Muscle layer of colon (tissue), 2 donors: ENCODE measurements around the gene SYNE2.

ENCODE experiments used
- H3K27ac ChIP-seq: one replicate; pipeline ENCODE4 v1.7.0; 2013; ENCODE audit warnings: low read depth, mild to moderate bottlenecking, low read length, moderate library complexity
- H3K27me3 ChIP-seq, 2 donors: one replicate each; pipeline ENCODE4 v1.7.0; 2013; ENCODE audit warnings: low read length in 2 of 2, mild to moderate bottlenecking in 2 of 2; ENCODE audit not compliant: insufficient read depth in 2 of 2, control insufficient read depth in 1 of 2
- H3K36me3 ChIP-seq: one replicate; pipeline ENCODE4 v1.7.0; 2013; ENCODE audit warnings: mild to moderate bottlenecking, low read length; ENCODE audit not compliant: insufficient read depth
- H3K4me1 ChIP-seq: one replicate; pipeline ENCODE4 v1.7.0; 2013; ENCODE audit warnings: mild to moderate bottlenecking, low read length; ENCODE audit not compliant: insufficient read depth
- H3K4me3 ChIP-seq, 2 donors: one replicate each; pipeline ENCODE4 v1.7.0; 2013; ENCODE audit warnings: low read length in 2 of 2, low read depth in 1 of 2, mild to moderate bottlenecking in 1 of 2, moderate library complexity in 1 of 2
- H3K9ac ChIP-seq: one replicate; pipeline ENCODE4 v1.7.0; 2013; ENCODE audit warnings: low read length
- H3K9me3 ChIP-seq: one replicate; pipeline ENCODE4 v1.7.0; 2013; ENCODE audit warnings: mild to moderate bottlenecking, low read length
- donor health status: abdominal sarcoma.
- donor health status: Adenocarcinoma of cecum.

SYNE2 gene

GRCh38 chr14:63972323-63972932 lies 119.6 kb downstream of the SYNE2 start:
- no peaks in the 10 kb centered on the region for H3K27me3 ChIP-seq
- no peaks in the 10 kb centered on the region for H3K9me3 ChIP-seq
- no peaks in the 10 kb centered on the region for H3K36me3 ChIP-seq
- no peak overlapping the region for H3K27ac ChIP-seq
- no peak overlapping the region for H3K4me3 ChIP-seq
- H3K4me1 ChIP-seq, result no peaks in the 10 kb centered on the region
- H3K9ac ChIP-seq, result no peak overlapping the region

DNA sequence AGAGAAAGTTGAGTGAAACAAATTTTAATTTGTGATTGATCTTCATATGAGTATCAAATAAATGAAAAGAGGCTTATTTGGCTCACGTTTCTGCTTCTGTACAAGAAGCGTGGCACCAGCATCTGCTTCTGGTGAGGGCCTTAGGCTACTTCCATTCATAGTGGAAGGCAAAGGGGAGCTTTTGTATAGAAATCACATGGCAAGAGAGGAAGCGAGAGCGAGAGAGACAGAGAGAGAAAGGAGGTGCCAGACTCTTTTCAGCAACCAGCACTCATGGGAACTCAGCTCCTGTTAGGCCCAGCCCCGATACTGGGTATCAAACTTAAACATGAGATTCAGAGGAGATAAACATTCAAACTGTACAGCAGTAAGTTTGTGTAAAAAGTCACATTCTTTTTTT lies 121.4 kb downstream of the SYNE2 start:
- H3K4me1 ChIP-seq, result no peaks in the 10 kb centered on the region
- H3K9me3 ChIP-seq, result no peaks in the 10 kb centered on the region
- H3K9ac ChIP-seq, result no peak overlapping the region
- no peaks in the 10 kb centered on the region for H3K27me3 ChIP-seq
- no peak overlapping the region for H3K27ac ChIP-seq
- H3K4me3 ChIP-seq, result no peak overlapping the region
- no peaks in the 10 kb centered on the region for H3K36me3 ChIP-seq

DNA sequence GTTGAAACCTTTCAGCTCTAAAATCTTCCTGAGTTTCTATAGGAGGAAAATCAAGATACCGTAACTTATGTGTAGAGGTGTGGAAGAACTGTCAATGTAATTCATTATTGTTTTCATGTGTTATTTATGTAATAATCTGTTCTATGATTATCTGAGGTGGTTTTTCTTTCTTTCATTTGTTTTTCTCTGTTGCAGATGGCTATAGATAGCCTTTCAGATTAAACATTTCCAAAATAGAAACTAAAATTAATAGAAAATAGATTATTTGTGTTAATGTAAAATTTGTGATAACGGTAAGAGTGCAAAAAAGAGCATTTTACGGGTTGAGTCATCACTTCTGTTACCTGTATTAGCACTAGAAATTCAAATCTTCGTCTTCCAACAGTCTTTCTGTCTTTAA lies 128.8 kb downstream of the SYNE2 start:
- no peaks in the 10 kb centered on the region for H3K4me1 ChIP-seq
- no peaks in the 10 kb centered on the region for H3K9me3 ChIP-seq
- H3K36me3 ChIP-seq, result no peaks in the 10 kb centered on the region
- H3K9ac ChIP-seq, result no peak overlapping the region
- no peak overlapping the region for H3K27ac ChIP-seq
- H3K27me3 ChIP-seq, result no peaks in the 10 kb centered on the region
- H3K4me3 ChIP-seq, result no peak overlapping the region

DNA sequence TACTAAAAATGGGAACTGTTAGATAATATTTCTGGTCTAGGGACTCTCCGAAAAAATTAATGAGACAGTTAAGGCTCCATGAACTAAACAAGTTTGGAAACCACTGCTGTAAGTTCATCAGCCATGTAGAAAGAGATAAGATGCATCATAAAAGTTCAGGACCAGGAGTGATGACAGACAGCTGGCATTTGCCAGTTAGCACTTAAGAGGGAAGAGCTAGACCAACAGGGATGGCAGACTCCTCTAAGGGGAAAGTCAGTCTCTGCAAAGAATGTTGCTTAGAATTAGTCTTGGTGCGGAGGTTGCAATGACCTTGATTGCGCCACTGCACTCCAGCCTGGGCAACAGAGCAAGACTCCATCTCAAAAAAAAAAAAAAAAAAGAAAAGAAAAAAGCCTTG lies 129.4 kb downstream of the SYNE2 start:
- H3K4me3 ChIP-seq, result no peak overlapping the region
- H3K27me3 ChIP-seq, result no peaks in the 10 kb centered on the region
- H3K9me3 ChIP-seq, result no peaks in the 10 kb centered on the region
- no peaks in the 10 kb centered on the region for H3K36me3 ChIP-seq
- no peak overlapping the region for H3K27ac ChIP-seq
- no peak overlapping the region for H3K9ac ChIP-seq
- H3K4me1 ChIP-seq, result no peaks in the 10 kb centered on the region

- H3K36me3 ChIP-seq, result no peaks in the 10 kb centered on the region
- H3K9ac ChIP-seq, result no peak overlapping the region
- H3K4me3 ChIP-seq, result no peak overlapping the region
- H3K9me3 ChIP-seq, result no peaks in the 10 kb centered on the region
- H3K27ac ChIP-seq, result no peak overlapping the region
- H3K27me3 ChIP-seq, result no peaks in the 10 kb centered on the region
- no peaks in the 10 kb centered on the region for H3K4me1 ChIP-seq
Observed at GRCh38 chr14:63982629-63983028, 129.8 kb downstream of the SYNE2 start.

- H3K27me3 ChIP-seq, result no peaks in the 10 kb centered on the region
- H3K27ac ChIP-seq, result no peak overlapping the region
- H3K4me3 ChIP-seq, result no peak overlapping the region
- H3K9me3 ChIP-seq, result no peaks in the 10 kb centered on the region
- no peak overlapping the region for H3K9ac ChIP-seq
- H3K4me1 ChIP-seq, result no peaks in the 10 kb centered on the region
- peaks cover 6% of the 10 kb centered on the region for H3K36me3 ChIP-seq
Observed at GRCh38 chr14:63986789-63987533, 134.2 kb downstream of the SYNE2 start.

- Histone ChIP-seq H3K36me3 (peaks cover 16% of the 10 kb centered on the region), H3K4me1 (no peaks in the 10 kb centered on the region), H3K27me3 (no peaks in the 10 kb centered on the region), H3K9me3 (no peaks in the 10 kb centered on the region), H3K27ac (no peak overlapping the region), H3K9ac (no peak overlapping the region), H3K4me3 (no peak overlapping the region)
Observed at GRCh38 chr14:63988579-63988978, 135.8 kb downstream of the SYNE2 start.

DNA sequence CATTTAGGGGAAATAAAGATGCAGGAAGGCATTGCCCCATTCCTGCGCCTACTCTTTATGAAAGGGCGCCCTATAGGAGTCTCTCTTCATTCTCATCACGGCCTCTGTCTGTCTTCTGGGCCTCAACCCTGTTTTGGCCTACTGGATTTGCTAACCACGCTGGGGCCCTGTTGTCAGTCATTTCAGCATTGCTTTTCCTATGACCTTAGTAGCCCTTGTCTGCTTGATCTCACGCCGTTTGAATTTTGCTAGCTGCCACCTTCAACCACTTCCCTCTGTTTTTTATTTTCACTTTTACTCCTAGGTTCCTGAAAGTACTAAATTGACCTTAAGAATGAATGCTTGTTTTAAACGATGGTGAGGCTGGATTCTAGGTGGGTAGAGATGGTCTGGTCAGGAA lies 139.0 kb downstream of the SYNE2 start:
- H3K4me3 ChIP-seq, result no peak overlapping the region
- no peaks in the 10 kb centered on the region for H3K9me3 ChIP-seq
- H3K36me3 ChIP-seq, result peaks cover 16% of the 10 kb centered on the region
- no peaks in the 10 kb centered on the region for H3K27me3 ChIP-seq
- H3K27ac ChIP-seq, result no peak overlapping the region
- H3K4me1 ChIP-seq, result no peaks in the 10 kb centered on the region
- no peak overlapping the region for H3K9ac ChIP-seq

- Histone ChIP-seq H3K27ac (no peak overlapping the region), H3K36me3 (peaks cover 16% of the 10 kb centered on the region), H3K4me3 (no peak overlapping the region), H3K9ac (no peak overlapping the region), H3K9me3 (no peaks in the 10 kb centered on the region), H3K4me1 (no peaks in the 10 kb centered on the region), H3K27me3 (no peaks in the 10 kb centered on the region)
Observed at GRCh38 chr14:63992858-63993257, 140.1 kb downstream of the SYNE2 start.

DNA sequence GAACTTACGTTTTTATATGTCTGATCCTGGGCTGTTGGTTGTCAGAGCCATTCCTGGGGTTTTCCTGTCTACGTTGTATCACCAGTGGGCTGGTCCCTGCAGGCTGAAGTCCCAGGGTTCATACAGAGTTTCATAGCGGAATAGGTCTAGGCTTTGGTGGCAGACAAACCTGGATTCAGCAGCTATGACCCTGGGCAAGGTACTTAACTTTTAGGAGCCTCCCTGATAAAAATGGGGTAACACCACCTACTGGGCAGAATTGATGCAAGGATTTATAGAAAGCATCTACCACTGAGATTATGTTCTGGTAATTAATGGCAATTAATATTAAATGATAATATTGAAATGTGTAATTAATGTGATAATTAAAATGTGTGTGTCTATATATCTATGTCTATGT lies 141.2 kb downstream of the SYNE2 start:
- Histone ChIP-seq H3K9me3 (no peaks in the 10 kb centered on the region), H3K36me3 (peaks cover 16% of the 10 kb centered on the region), H3K4me1 (no peaks in the 10 kb centered on the region), H3K27ac (no peak overlapping the region), H3K4me3 (no peak overlapping the region), H3K9ac (no peak overlapping the region), H3K27me3 (no peaks in the 10 kb centered on the region)

GRCh38 chr14:63995285-63995684 lies 142.5 kb downstream of the SYNE2 start:
- Histone ChIP-seq H3K9me3 (no peaks in the 10 kb centered on the region), H3K36me3 (peaks cover 24% of the 10 kb centered on the region), H3K27ac (no peak overlapping the region), H3K27me3 (no peaks in the 10 kb centered on the region), H3K9ac (no peak overlapping the region), H3K4me1 (no peaks in the 10 kb centered on the region), H3K4me3 (no peak overlapping the region)

DNA sequence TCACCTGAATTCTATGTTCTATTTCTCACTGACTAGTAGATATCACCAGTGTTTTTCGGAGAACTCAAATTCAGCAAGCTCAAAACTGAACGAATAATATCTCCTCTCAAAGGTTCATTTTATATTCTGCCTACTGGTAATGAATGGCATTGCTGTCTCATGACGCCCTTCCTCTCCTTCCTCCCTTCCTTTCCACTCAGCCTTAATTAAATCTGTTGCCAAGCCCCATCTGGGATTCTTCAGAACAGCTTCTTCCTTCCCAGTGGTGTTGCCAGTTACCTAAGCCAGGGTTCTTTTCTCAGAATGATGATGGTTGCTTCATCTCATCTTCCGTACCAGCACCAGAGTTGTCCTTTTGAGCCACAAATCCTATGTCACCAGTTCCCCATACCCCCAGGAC lies 143.2 kb downstream of the SYNE2 start:
- Histone ChIP-seq H3K4me3 (no peak overlapping the region), H3K9ac (no peak overlapping the region), H3K36me3 (peaks cover 24% of the 10 kb centered on the region), H3K27ac (no peak overlapping the region), H3K9me3 (no peaks in the 10 kb centered on the region), H3K27me3 (no peaks in the 10 kb centered on the region), H3K4me1 (no peaks in the 10 kb centered on the region)
